Measurements from ENCODE around the gene MTLN.

Gene MTLN

GRCh38 chr2:110219496-110220189, 7.3 kb upstream of the MTLN start:
- TF ChIP-seq USF1 (IDR thresholded peaks at IDR 0.05) (no peak), TEAD4 (IDR thresholded peaks at IDR 0.05) (no peak), RAD21 (IDR thresholded peaks at IDR 0.05; ENCODE audit: low read depth) (no peak), FOXM1 (IDR thresholded peaks at IDR 0.05; ENCODE audit: borderline replicate concordance, low read depth) (no peak), ZBTB7A (IDR thresholded peaks at IDR 0.05; ENCODE audit: low read depth) (no peak), NFIC (IDR thresholded peaks at IDR 0.05) (no peak), TCF12 (IDR thresholded peaks at IDR 0.05; ENCODE audit: low read depth) (no peak), YY1 (IDR thresholded peaks at IDR 0.05; ENCODE audit: low read depth) (no peak)

GRCh38 chr2:110216803-110217202, 4.5 kb upstream of the MTLN start:
- TF ChIP-seq CEBPB (IDR thresholded peaks at IDR 0.05) = no peak
- TF ChIP-seq EGR1 (IDR thresholded peaks at IDR 0.05) = no peak
- TF ChIP-seq TEAD4 (IDR thresholded peaks at IDR 0.05) = no peak
- TF ChIP-seq CREB1 (IDR thresholded peaks at IDR 0.05; ENCODE audit: low read depth) = no peak
- TF ChIP-seq EP300 (IDR thresholded peaks at IDR 0.05; ENCODE audit: borderline replicate concordance) = no peak
- TF ChIP-seq ZBTB7A (IDR thresholded peaks at IDR 0.05; ENCODE audit: low read depth) = no peak
- no peak for TF ChIP-seq USF1 (IDR thresholded peaks at IDR 0.05)
- TF ChIP-seq FOXM1 (IDR thresholded peaks at IDR 0.05; ENCODE audit: borderline replicate concordance, low read depth) = no peak
- TF ChIP-seq YY1 (IDR thresholded peaks at IDR 0.05; ENCODE audit: low read depth) = no peak
- no peak for TF ChIP-seq TCF12 (IDR thresholded peaks at IDR 0.05; ENCODE audit: low read depth)

GRCh38 chr2:110216199-110216598, 3.9 kb upstream of the MTLN start:
- TF ChIP-seq TCF12 (IDR thresholded peaks at IDR 0.05; ENCODE audit: low read depth) (no peak), TAF1 (IDR thresholded peaks at IDR 0.05; ENCODE audit: low read depth) (no peak), EP300 (IDR thresholded peaks at IDR 0.05; ENCODE audit: borderline replicate concordance) (no peak), USF1 (IDR thresholded peaks at IDR 0.05) (no peak), CEBPB (IDR thresholded peaks at IDR 0.05) (no peak), RAD21 (IDR thresholded peaks at IDR 0.05; ENCODE audit: low read depth) (no peak)

- TF ChIP-seq FOXM1 (IDR thresholded peaks at IDR 0.05; ENCODE audit: borderline replicate concordance, low read depth) (no peak), EP300 (IDR thresholded peaks at IDR 0.05; ENCODE audit: borderline replicate concordance) (no peak), REST (IDR thresholded peaks at IDR 0.05; ENCODE audit: low read depth) (no peak), RAD21 (IDR thresholded peaks at IDR 0.05; ENCODE audit: low read depth) (no peak), MAX (IDR thresholded peaks at IDR 0.05) (no peak), TEAD4 (IDR thresholded peaks at IDR 0.05) (no peak)
Measured at GRCh38 chr2:110215566-110216158, 3.3 kb upstream of the MTLN start.

GRCh38 chr2:110215091-110215490, 2.7 kb upstream of the MTLN start:
- no peak for TF ChIP-seq REST (IDR thresholded peaks at IDR 0.05; ENCODE audit: low read depth)
- no peak for TF ChIP-seq CREB1 (IDR thresholded peaks at IDR 0.05; ENCODE audit: low read depth)
- no peak for TF ChIP-seq RAD21 (IDR thresholded peaks at IDR 0.05; ENCODE audit: low read depth)
- no peak for TF ChIP-seq TEAD4 (IDR thresholded peaks at IDR 0.05)
- TF ChIP-seq YY1 (IDR thresholded peaks at IDR 0.05; ENCODE audit: low read depth) = no peak

Data from Ishikawa (cell line).